Measurements from ENCODE around the gene NFE2L1. TPM values are rescaled to one million over a fixed set of nuclear protein-coding genes. Genes with fewer than 3 reads are reported as not detected.
A peak's percentile ranks its signal among the peaks of the same experiment; 100 is the strongest.

The NFE2L1 gene
- total and polyA plus RNA-seq, 2 of the 8 experiments (the other 6 are each of a cell fraction or from before 2014, with no cell fraction given) = 140 to 143 TPM

DNA sequence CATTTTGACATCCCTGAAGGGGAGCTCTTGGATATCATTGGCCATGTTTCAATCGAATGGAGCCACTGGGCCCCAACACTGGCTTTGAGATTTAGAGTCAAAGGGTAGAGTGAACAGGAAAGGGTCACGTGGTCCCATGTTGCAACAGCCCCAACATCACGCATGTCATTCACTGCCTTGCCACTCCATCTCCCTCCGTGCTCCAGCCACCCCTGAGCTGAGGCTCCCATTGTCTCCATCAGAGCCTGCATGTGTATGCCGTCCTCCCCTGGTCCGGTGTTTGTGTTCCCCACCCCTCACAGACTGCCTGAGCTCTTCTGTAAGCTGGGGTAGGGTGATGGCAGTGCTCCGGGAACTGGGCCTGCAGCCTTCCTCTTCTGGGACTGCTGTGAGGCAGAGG is 12.1 kb downstream of the NFE2L1 start:
- Histone ChIP-seq H2AFZ (ENCODE audit: low read length) (no peak overlapping the region), H3K9me3 (ENCODE audit: insufficient read depth in 2 of 2, low read depth in 1 of 2, low read length in 1 of 2) (no peaks in the 10 kb centered on the region), H2BK20ac (ENCODE audit: low read length) (no peak overlapping the region), H4K91ac (replicated peaks; ENCODE audit: insufficient read length, low read length) (no peak overlapping the region), H2BK120ac (replicated peaks; ENCODE audit: low read depth, low read length) (no peak overlapping the region), H4K8ac (ENCODE audit: extremely low read depth, insufficient read depth, low read length) (no peak overlapping the region), H2BK15ac (ENCODE audit: low read length) (no peak overlapping the region), H3K23ac (ENCODE audit: insufficient read length) (no peak overlapping the region), H4K20me1 (replicated peaks in 1 of 2; ENCODE audit: control insufficient read depth in 1 of 2, insufficient read depth in 2 of 2, low read length in 2 of 2) (peaks cover 15 to 31% of the 10 kb centered on the region in 2 experiments), H3K27ac (ENCODE audit: low read depth, low read length) (no peak overlapping the region), H2AK5ac (ENCODE audit: low read depth, low read length) (no peak overlapping the region), H3K36me3 (ENCODE audit: control insufficient read depth in 2 of 4, insufficient read depth in 4 of 4, low read length in 3 of 4) (peaks cover 33 to 87% (median 58%) of the 10 kb centered on the region in 4 experiments), H3K79me2 (ENCODE audit: control insufficient read depth in 1 of 2, insufficient read depth in 2 of 2, low read length in 2 of 2) (peaks cover 0 to 48% of the 10 kb centered on the region in 2 experiments; a peak in 2 of 4 replicates), H3K4ac (replicated peaks; ENCODE audit: insufficient read length, low read depth, low read length) (no peak overlapping the region), H3K79me1 (ENCODE audit: low read depth, low read length) (peaks cover 17% of the 10 kb centered on the region), H4K5ac (ENCODE audit: insufficient read length, low read depth, low read length) (no peak overlapping the region), H3K18ac (ENCODE audit: extremely low read depth, low read length) (no peak overlapping the region), H3K14ac (ENCODE audit: insufficient read length) (no peak overlapping the region), H2BK12ac (ENCODE audit: low read depth, low read length) (no peak overlapping the region), H3K4me2 (ENCODE audit: insufficient read depth in 1 of 2, low read depth in 2 of 2, low read length in 2 of 2) (no peak overlapping the region), H2BK5ac (ENCODE audit: low read depth, low read length) (no peak overlapping the region), H3K4me3 (ENCODE audit: extremely low read depth in 1 of 4, insufficient read depth in 2 of 4, low read depth in 3 of 4, low read length in 4 of 4) (no peak overlapping the region), H3K9ac (replicated peaks in 1 of 4; ENCODE audit: extremely low read depth in 1 of 4, low read depth in 3 of 4, low read length in 3 of 4) (no peak overlapping the region), H3K4me1 (replicated peaks in 1 of 4; ENCODE audit: control insufficient read depth in 3 of 4, insufficient read depth in 4 of 4, low read length in 3 of 4) (peaks cover 4 to 19% (median 12%) of the 10 kb centered on the region in 4 experiments), H3K23me2 (ENCODE audit: low read depth, low read length) (peaks cover 3% of the 10 kb centered on the region; the same call in 1 of the 2 replicates), H3K56ac (replicated peaks; ENCODE audit: insufficient read length, low read depth, low read length) (no peak overlapping the region), H3K27me3 (replicated peaks in 1 of 4; ENCODE audit: control insufficient read depth in 3 of 4, extremely low read depth in 1 of 4, insufficient read depth in 3 of 4, low read length in 3 of 4) (no peaks in the 10 kb centered on the region)
- TF ChIP-seq POLR2A (IDR thresholded peaks at IDR 0.05; ENCODE audit: control extremely low read depth in 1 of 2, low read depth in 2 of 2, low read length in 2 of 2) = peak in 1 of 2 experiments; percentile 48; a peak in 2 of 3 replicates
- TF ChIP-seq GTF2F1 (IDR thresholded peaks at IDR 0.05; ENCODE audit: borderline replicate concordance, low read depth, low read length) = no peak
- FAIRE-seq (no peak), DNase-seq (ENCODE audit: low read depth in 1 of 2, low spot score in 2 of 2) (no peak)
- POLR2A ChIA-PET (ENCODE audit: partially characterized antibody) = interaction anchor here (0.8 to 41.8 kb wide), 9 partner anchors 6 to 91 kb away, joined by 3 to 1227 read pairs (median 9); partner anchors contain the start of genes CBX1, COPZ2, NFE2L1 and SNX11
- CTCF ChIA-PET (ENCODE audit: partially characterized antibody) = interaction anchor here (1.2 to 14.5 kb wide), 6 partner anchors 8 to 32 kb away, joined by 4 to 203 read pairs (median 43); no protein-coding TSS in a partner anchor
- WGBS, 2 experiments (ENCODE audit: extremely low coverage in 1 of 2, insufficient coverage in 1 of 2, insufficient read length in 1 of 2, insufficient replicate concordance in 2 of 2, low coverage in 1 of 2, low lambda C conversion rate in 2 of 2, missing lambda C conversion rate in 1 of 2) = 97% methylated on average over 7 of the region's 7 CpGs; no CpG with 5 or more reads in 1 of the 2 experiments

Data from H1 (cell line).